Upper lobe of right lung (tissue), 1 donor: ENCODE data around the gene ASPRV1. TPM values are rescaled to one million over a fixed set of nuclear protein-coding genes. Genes with fewer than 3 reads are reported as not detected.

Source experiments
- ATAC-seq: fragments of 200-7000 bp; cut with Tn5 transposase; one replicate; pipeline ENCODE4 v1.9.1; 2020; ENCODE audit warnings: mild to moderate bottlenecking, moderate library complexity
- DNase-seq: peaks from one replicate; pipeline ENCODE4 v3.0.0-alpha.2; 2020
- H3K27ac ChIP-seq: fragments of 200-600 bp; one replicate; pipeline ENCODE4 v1.8.0; 2022
- H3K27me3 ChIP-seq: fragments of 200-600 bp; one replicate; pipeline ENCODE4 v1.8.0; 2022; ENCODE audit warnings: mild to moderate bottlenecking
- H3K36me3 ChIP-seq: fragments of 200-600 bp; one replicate; pipeline ENCODE4 v1.8.0; 2022
- H3K4me1 ChIP-seq: fragments of 200-600 bp; one replicate; pipeline ENCODE4 v1.8.0; 2022
- H3K4me3 ChIP-seq: fragments of 200-600 bp; one replicate; pipeline ENCODE4 v1.8.0; 2022; ENCODE audit warnings: mild to moderate bottlenecking
- H3K9me3 ChIP-seq: fragments of 200-600 bp; one replicate; pipeline ENCODE4 v1.8.0; 2022
- intact Hi-C: fragments of 100-400 bp; cut with DNase I; formaldehyde crosslinking; loops from one replicate; pipeline ENCODE4 v1.11.0; 2022
- total RNA-seq: library from RNA; stranded (reverse); fragmentation: NEBNext Ultra II Directional; extraction: Animal tissue kit (Norgen Biotek cat#: 25700); gene quantifications from one replicate; pipeline ENCODE4 v1.2.1, GENCODE V29; 2021
- TF ChIP-seq, protein P1 (sequence below): fragments of 200-600 bp; IDR thresholded peaks from one replicate; pipeline ENCODE4 v1.8.0; 2022; ENCODE audit warnings: antibody characterized with exemption
- donor health status: DM: no; HTN: yes; CAD: no; lungs with severe emphysema.

The ASPRV1 gene
- total RNA-seq, 1 donor from 2014 or later = 2.1 TPM

DNA sequence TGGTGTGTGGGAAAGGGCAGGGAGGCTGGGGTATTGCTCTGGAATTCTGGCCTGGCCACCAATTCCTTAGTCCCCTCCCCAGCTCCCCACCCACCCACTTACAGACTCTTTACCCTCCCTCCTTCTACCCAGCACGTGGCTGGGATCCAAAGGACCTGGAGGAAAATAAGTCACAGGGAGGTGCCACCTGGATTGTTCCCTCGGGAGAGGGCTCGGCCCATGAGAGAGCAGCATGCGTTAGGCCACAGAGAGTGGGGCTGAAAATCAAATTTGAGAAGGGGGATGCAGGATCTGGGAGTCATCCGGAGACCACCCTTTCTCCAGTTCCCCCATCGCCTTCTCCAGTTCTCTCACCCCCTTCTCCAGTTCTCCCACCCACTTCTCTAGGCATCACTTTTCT, 3.0 kb downstream of the ASPRV1 start:
- Histone ChIP-seq H3K27ac (no peak overlapping the region), H3K9me3 (no peaks in the 10 kb centered on the region), H3K36me3 (no peaks in the 10 kb centered on the region), H3K27me3 (no peaks in the 10 kb centered on the region), H3K4me1 (no peaks in the 10 kb centered on the region), H3K4me3 (no peak overlapping the region)
- ATAC-seq (no peak), DNase-seq (peak; percentile 40)
- TF ChIP-seq, protein P1, sequence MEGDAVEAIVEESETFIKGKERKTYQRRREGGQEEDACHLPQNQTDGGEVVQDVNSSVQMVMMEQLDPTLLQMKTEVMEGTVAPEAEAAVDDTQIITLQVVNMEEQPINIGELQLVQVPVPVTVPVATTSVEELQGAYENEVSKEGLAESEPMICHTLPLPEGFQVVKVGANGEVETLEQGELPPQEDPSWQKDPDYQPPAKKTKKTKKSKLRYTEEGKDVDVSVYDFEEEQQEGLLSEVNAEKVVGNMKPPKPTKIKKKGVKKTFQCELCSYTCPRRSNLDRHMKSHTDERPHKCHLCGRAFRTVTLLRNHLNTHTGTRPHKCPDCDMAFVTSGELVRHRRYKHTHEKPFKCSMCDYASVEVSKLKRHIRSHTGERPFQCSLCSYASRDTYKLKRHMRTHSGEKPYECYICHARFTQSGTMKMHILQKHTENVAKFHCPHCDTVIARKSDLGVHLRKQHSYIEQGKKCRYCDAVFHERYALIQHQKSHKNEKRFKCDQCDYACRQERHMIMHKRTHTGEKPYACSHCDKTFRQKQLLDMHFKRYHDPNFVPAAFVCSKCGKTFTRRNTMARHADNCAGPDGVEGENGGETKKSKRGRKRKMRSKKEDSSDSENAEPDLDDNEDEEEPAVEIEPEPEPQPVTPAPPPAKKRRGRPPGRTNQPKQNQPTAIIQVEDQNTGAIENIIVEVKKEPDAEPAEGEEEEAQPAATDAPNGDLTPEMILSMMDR = no peak
- intact Hi-C loops = no loop called here

DNA sequence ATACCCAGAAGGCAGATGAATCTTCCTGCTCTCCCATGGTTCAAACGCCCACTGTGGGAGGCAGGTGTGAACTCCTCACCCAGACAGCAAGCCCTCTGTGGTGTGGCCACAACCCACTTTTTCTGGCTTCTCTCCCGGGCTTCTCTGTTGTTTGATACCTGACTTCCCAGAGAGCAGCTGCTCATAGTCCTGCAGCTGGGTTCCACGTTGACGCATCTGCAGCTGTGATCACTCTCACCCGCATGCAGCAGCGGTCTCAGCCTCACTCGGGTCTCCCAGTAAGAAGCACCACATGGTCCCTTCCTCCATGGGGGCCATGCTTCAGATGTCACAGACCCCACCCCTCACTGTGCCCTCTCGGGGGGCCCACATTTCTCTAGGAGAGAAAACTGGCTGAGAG, 3.5 kb downstream of the ASPRV1 start:
- no peak for DNase-seq
- H3K36me3 ChIP-seq = no peaks in the 10 kb centered on the region
- H3K9me3 ChIP-seq = no peaks in the 10 kb centered on the region
- H3K27ac ChIP-seq = no peak overlapping the region
- H3K4me3 ChIP-seq = no peak overlapping the region
- TF ChIP-seq, protein P1 = no peak
- no peaks in the 10 kb centered on the region for H3K27me3 ChIP-seq
- no peak for ATAC-seq
- H3K4me1 ChIP-seq = no peaks in the 10 kb centered on the region
- intact Hi-C loops = no loop called here

DNA sequence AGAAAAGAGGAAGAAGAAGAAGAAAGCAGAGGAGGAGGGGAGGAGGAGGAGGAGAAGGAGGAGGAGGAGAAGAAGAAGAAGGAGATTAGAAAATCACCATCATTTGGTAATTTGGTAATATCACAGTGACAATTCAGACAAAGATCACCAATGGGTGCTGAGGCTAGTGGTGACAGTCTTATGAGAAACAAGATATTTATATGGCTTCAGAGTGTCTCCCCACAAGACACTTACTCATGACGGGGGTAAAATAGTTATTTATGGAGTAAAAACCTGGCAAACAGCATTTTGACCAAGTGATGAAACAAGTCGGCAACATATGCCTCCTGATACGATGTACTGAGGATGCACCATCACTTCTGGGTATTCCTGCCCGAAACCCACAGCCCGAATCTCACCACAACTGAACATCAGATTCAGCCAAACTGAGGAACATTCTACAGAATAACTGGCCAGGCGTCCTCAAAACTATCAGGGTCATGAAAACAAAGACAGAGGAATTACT, 4.9 kb downstream of the ASPRV1 start:
- DNase-seq = no peak
- intact Hi-C loops = no loop called here
- ATAC-seq = no peak

DNA sequence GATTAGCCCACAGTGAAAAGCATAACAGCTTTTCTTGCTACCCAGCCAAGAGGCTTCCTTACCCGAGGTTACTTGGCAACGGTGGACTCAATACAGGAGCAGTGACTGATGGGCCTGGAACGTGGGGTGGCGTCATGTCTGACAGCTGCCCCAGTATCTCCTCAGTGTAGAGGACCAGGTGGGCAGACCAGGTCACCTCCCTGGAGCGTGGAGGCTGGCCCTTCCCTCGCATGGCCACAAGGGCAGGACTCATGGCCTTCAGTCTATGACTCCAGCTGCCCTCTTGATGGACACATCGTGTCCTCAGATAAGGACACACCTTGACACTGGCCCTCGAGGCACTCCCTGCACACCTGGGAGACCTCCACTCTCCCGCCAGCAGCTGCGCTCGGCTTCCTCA, 6.4 kb downstream of the ASPRV1 start:
- intact Hi-C loops = no loop called here
- no peaks in the 10 kb centered on the region for H3K27me3 ChIP-seq
- ATAC-seq (no peak), DNase-seq (no peak)
- H3K36me3 ChIP-seq = no peaks in the 10 kb centered on the region
- H3K27ac ChIP-seq = no peak overlapping the region
- no peaks in the 10 kb centered on the region for H3K4me1 ChIP-seq
- H3K4me3 ChIP-seq = no peak overlapping the region
- TF ChIP-seq, protein P1 = no peak
- no peaks in the 10 kb centered on the region for H3K9me3 ChIP-seq

More for the DNA sequence above, 4.9 kb downstream of the ASPRV1 start:
- no peaks in the 10 kb centered on the region for H3K36me3 ChIP-seq
- H3K9me3 ChIP-seq = no peaks in the 10 kb centered on the region
- H3K4me3 ChIP-seq = no peak overlapping the region
- TF ChIP-seq, protein P1 = no peak
- H3K27me3 ChIP-seq = no peaks in the 10 kb centered on the region
- no peaks in the 10 kb centered on the region for H3K4me1 ChIP-seq
- H3K27ac ChIP-seq = no peak overlapping the region

DNA sequence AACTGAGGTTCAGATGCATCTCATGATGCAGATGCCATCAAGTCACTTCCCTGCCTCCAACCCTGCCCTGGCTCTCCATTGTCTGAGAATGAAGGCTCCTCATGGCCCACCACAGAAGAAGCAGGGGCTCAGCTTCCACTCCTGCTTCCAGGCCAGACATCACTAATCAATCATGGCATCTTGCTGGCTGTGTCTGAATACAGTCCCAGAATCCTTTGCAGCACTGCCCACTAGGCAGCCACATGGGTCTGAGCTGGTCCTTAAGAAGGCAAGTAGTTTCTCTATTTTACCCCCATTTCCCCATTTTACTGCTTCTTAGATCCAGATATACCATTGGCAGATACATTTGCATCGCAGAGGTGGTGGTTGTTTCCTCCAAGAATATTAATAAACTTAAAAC, 7.3 kb downstream of the ASPRV1 start:
- Histone ChIP-seq H3K27ac (no peak overlapping the region), H3K9me3 (no peaks in the 10 kb centered on the region), H3K36me3 (no peaks in the 10 kb centered on the region), H3K4me3 (no peak overlapping the region), H3K27me3 (peaks cover 3% of the 10 kb centered on the region), H3K4me1 (no peaks in the 10 kb centered on the region)
- ATAC-seq = no peak
- TF ChIP-seq, protein P1 = no peak
- intact Hi-C loops = no loop called here
- no peak for DNase-seq
